Glomerular endothelial cell (primary cell): ENCODE measurements around the gene PHACTR3. TPM values are rescaled to one million over a fixed set of nuclear protein-coding genes. Genes with fewer than 3 reads are reported as not detected.
"Not testable (repeated sequence)": the region's sequence is repeated elsewhere in the genome, so short reads cannot be mapped to it uniquely, and the experiment has no call there.

Experiments used
- DNase-seq: peaks from one replicate; pipeline ENCODE4 v3.0.0-alpha.2; 2011; ENCODE audit warnings: low read depth, low spot score; ENCODE audit errors: extremely low read depth
- total RNA-seq: library from RNA; depleted of rRNA; stranded (reverse); fragments of >200 nt; gene quantifications from 2 replicates; pipeline ENCODE4 v1.2.3, GENCODE V29; 2015

The PHACTR3 gene
- total RNA-seq, 1 donor from 2014 or later = not detected

GRCh38 chr20:59835448-59836395, 231.4 kb downstream of the PHACTR3 start:
- no peak for DNase-seq

DNA sequence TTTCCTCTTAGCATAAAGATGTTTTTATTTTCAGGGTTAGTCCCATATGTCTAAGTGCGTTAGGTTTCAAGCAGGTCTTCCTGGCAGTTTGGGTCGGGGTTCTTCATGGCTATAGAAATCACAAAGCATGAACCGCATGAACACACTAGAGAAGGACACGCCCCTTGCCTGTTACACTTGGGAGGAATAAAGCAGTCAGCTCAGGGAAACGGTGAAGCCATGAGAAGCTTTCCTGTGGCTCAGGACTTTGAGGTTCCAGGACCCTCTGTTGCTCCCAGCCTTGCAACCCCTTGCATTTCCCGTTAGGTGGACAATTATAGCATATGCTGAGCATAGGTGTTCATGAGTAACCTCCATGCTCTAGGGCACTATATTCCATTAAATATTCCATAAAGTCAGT, 232.4 kb downstream of the PHACTR3 start:
- no peak for DNase-seq

DNA sequence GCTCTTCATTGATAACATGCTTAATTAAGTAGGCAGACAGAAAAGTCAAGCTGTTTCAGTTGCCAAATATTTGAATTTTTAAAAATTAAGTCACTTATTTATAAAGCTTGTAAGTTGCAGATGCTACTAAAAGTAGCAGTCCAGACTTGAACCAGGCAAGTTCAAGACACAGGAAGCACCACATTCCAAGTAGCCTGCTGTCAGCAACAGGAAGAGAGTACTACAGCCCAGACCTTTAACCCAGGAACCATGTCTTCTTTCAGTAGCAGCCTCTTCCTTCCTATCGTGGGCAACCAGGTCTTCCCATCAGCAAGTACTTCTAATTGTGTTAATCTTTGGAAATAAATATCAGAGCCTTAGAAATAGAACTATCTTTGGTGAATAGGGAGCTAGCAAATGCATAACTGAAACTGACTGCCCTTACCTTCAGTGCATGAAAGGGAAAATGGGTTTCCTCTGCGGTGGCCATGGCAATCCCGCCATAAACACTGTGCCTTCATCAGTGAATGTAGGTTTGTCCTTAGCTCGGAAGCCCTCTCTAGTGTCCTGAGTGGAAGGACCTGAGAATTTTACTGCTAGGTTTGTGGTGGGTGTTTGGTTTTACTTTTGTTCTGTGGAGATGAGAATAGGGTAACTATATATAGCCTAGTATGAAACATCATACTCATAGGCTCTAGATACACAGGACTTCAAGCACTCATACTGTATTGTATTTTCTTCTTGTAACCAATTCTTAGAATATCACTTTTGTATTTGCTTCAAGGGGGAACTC, 233.5 kb downstream of the PHACTR3 start:
- no peak for DNase-seq

DNA sequence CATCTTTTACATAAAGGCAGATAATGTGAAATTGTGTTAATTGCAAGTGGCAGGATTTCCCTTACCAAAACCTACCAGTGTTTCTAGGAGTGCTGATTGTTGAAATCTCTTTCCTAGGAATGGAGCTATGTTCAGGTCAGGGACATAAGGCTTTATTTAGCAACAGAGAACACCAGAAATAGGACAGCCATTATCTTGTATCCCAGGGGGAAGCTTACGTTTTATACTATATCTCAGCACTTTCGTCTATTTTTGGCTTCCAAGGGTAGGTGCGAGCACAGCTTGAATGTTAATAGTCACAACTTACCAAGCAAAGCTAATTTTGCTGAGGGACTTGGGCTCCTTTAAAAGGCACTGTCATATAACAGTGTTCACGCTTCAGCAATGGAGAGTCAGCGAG, 235.1 kb downstream of the PHACTR3 start:
- DNase-seq = no peak

DNA sequence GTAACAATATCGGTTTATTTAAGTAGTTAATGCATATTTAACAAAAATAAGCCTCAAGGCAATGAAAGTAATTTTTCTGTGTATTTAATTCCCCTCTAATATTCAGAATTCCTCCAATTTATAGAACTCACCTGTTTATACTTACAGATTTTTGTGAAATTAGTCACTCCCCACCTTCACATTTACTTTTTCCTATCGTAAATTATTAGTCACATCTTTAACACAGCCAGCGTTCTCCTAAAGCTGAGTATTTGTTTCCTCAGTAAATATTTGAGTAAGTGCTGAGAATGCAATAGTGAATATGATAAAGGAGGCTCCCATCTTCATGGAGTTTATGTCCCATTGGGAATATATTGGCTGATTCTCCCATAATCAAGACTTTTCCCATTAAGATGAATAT, 241.1 kb downstream of the PHACTR3 start:
- no peak for DNase-seq

DNA sequence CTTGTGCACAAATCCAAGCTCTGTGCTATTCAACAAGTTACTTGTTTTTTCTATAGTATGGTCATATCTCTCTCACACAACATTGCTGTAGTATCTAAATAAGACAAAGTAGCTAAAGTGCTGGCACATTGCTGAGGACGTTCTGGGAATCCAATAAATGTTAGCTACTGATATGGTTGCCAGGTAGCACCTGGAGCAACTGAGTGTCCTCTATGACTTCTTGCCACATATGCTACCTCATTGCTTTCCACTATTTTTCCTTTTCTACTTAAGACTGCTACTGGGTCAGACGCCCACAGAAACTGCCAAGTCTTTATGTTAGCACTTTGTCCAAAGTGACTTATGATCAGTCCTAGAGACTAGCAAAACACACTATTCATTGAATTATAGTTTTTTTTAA, 243.8 kb downstream of the PHACTR3 start:
- no peak for DNase-seq

- peak; percentile 4 for DNase-seq
Measured at GRCh38 chr20:59850018-59850641, 245.8 kb downstream of the PHACTR3 start.

DNA sequence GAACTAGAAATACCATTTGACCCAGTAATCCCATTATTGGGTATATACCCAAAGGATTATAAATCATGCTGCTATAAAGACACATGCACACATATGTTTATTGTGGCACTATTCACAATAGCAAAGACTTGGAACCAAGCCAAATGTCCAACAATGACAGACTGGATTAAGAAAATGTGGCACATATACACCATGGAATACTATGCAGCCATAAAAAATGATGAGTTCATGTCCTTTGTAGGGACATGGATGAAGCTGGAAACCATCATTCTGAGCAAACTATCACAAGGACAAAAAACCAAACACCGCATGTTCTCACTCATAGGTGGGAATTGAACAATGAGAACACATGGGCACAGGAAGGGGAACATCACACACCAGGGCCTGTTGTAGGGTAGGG, 252.2 kb downstream of the PHACTR3 start:
- not testable (repeated sequence) for DNase-seq

DNA sequence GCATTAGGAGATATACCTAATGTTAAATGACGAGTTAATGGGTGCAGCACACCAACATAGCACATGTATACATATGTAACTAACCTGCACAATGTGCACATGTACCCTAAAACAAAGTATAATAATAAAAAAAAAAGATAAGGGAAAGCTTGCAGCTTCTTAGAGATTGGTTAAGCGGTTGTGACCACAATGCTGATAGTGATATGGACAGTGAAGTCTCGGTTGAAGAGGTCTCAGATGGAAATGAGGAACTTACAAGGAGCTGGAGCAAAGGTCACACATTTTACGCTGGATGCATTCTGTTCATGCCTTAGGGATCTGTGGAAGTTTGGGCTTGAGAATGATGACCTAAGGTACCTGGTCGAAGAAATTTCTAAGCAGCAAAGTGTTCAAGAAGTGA, 252.6 kb downstream of the PHACTR3 start:
- not testable (repeated sequence) for DNase-seq

GRCh38 chr20:59857966-59858365, 253.6 kb downstream of the PHACTR3 start:
- DNase-seq = no peak

- no peak for DNase-seq
Measured at GRCh38 chr20:59858425-59858824, 254.1 kb downstream of the PHACTR3 start.

DNA sequence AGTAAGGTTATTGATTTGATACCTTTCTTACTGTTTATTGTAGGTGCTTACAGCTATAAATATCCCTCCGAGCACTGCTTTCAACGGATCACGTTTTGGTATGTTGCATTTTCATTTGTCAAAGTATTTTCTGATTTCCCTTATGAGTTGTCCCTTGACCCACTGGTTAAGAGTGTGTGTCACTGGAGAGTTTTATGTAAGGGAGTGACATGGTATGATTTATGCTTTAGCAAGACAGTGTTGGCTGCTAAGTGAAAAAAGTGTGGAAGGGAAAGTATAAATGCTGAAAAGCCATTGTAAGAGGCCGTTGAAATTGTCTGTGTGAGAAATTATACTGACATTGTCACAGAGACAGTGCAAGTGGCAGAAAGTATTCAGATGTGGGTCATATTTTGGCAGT, 257.1 kb downstream of the PHACTR3 start:
- no peak for DNase-seq

- no peak for DNase-seq
Measured at GRCh38 chr20:59863058-59863457, 258.7 kb downstream of the PHACTR3 start.

DNA sequence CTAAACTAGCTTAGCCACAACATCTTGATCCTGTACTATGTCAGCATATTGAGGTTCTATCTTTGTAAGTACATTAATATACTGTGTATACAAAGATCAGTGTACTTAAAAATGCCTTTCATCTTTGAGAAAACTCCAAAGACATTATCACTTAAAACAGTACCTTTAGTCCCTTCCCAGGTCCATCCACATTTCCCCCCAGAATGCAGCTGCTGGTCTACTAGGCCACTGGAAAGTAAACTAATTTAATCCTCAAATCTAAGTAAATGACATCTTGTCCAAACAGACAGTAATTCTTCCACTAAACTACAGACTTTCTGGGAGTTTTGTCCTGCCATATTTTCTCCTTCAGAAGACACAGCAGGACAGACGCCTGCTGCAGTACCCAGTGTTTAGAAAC, 260.4 kb downstream of the PHACTR3 start:
- DNase-seq = no peak

DNA sequence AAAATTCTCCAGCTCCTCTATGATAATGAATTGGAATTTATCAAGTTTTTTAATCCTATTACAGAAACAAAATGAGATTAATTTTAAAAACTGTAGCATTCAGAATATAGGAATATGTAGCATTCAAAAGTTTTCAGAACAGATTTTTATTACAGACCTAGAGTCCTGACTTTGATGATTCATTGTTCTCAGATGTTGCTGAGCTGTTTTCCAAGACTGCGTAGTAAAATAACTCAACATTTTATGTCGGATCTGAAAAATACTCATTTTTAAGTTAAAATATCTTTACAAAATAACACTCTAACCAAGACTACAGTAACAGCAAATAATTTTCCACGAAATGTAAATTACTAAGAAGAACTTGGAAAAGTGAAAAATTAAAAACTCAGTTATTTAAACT, 262.0 kb downstream of the PHACTR3 start:
- no peak for DNase-seq

DNA sequence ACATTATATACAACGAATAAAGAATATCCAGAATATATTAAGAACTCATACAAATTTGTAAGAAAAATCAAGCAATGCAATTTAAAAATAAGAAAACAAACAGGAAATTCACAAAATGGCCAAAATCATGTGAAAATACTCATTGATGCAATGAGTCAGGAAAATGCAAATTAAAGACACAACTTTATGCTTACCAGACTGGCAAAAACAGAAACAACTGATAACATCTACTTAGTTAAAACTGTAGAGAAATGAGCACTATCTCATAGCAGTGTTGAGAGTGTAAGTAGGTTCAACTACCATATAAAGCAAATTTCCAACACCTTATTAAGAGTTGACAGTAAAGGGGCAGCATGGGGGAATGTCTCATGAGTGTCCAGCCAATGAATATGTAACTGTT, 266.8 kb downstream of the PHACTR3 start:
- no peak for DNase-seq

DNA sequence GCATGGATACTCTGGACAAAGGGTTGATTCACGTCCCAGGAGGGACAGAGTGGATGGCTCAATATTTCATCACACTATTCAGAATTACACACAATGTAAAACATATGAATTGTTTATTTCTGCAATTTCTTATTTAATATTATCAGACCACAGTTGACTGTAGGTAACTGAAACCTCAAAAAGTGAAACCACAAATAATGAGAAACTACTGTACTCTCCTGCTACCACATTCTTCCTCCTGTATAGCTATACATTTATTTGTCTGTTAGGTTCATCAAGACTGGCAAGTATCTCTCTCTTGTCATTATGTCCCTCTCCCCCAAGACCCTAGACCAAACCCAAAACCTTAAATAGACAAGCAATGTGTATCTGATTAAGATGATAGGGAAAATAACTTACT, 269.1 kb downstream of the PHACTR3 start:
- DNase-seq = no peak

GRCh38 chr20:59880198-59880597, 275.9 kb downstream of the PHACTR3 start:
- DNase-seq = no peak

DNA sequence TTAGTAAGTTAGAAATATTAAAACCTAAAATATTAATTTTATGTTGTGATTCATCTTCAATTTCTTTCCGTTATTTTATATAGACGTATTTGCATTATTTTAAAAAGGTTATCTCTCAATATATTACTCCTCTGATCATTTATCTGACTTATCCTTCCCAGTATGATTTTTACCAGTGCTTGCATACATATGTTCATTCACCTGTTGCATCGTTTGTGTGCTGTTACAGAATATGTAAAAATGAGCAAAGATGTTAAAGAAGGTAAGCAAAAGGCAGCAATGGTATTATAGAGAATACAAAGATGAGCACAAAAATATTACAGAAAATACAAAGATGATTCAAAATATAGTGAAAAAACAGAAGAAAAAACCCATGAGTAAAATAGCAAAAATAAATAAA, 280.2 kb downstream of the PHACTR3 start:
- DNase-seq = no peak

DNA sequence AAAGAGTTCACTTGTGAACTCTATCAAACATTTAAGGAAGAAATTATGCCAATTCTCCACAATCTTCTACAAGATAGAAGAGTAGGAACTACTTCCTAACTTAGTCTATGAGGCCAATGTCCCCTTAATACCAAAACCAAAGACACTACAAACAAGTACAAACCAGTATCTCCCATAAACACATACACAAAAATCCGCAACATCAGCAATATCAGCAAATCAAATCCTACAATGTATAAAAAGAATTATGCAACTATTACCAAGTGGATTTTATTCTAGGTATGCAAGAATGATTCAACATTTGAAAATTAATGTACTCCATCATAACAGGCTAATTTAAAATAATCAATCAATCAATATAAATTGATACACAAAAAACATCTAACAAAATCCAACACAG, 283.7 kb downstream of the PHACTR3 start:
- DNase-seq = no peak

GRCh38 chr20:59890035-59890434, 285.7 kb downstream of the PHACTR3 start:
- DNase-seq = not testable (repeated sequence)
